ENCODE measurements around the gene FADS2.

DNA sequence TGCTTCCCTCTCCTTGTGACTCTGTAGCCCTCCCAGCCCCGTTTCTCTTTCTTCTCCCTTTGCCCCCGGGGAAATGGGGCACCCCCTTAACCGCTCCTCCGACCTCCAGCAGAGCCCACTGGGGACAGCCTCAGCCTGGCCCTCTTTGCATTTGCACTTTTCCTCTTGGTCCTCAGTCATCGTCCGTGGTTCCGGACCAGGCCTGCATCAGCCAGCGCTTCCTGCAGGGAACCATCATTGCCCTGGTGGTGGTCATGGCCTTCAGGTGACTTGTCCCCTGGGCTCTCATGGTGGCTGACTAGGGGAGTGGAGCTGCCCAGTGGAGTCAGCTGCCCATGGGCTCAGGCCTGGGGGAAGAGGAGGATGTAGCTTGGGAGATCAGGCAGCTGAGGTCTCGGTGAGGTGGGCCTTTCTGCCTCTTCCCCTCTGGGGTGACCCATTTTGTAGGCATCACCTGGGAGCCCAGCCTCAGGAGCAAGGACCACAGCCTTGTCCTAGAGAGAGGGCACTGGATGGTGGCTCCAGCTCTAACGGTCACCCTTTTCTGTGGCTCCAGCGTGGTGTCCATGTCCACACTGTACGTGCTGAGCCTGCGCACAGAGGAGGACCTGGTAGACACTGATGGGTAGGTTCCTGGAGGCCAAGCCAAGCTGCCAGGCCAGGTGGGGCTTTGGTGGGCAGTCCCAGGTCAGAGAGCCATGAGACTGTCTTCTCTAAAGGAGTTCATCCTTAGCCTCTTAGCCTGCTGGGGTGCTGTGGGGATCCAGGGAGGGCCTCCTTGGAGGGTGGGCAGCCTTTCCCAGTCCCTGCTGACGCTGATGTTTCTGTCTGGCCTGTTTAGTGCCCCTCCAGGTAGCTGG, 48.2 kb upstream of the FADS2 start:
- TF ChIP-seq, protein P1, sequence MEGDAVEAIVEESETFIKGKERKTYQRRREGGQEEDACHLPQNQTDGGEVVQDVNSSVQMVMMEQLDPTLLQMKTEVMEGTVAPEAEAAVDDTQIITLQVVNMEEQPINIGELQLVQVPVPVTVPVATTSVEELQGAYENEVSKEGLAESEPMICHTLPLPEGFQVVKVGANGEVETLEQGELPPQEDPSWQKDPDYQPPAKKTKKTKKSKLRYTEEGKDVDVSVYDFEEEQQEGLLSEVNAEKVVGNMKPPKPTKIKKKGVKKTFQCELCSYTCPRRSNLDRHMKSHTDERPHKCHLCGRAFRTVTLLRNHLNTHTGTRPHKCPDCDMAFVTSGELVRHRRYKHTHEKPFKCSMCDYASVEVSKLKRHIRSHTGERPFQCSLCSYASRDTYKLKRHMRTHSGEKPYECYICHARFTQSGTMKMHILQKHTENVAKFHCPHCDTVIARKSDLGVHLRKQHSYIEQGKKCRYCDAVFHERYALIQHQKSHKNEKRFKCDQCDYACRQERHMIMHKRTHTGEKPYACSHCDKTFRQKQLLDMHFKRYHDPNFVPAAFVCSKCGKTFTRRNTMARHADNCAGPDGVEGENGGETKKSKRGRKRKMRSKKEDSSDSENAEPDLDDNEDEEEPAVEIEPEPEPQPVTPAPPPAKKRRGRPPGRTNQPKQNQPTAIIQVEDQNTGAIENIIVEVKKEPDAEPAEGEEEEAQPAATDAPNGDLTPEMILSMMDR (IDR thresholded peaks at IDR 0.05; ENCODE audit: poor library complexity) = no peak
- no peak for TF ChIP-seq EZH2phosphoT487 (IDR thresholded peaks at IDR 0.05; ENCODE audit: low read depth, severe bottlenecking, unreplicated experiment)
